Neural progenitor cell (in vitro differentiated cells): Measurements from ENCODE around the gene SPTLC3.

Experiments used
- EZH2phosphoT487 ChIP-seq: fragments of 200-600 bp; sonication (generic); IDR thresholded peaks from 2 replicates; pipeline ENCODE4 v1.6.1; 2017; ENCODE audit warnings: antibody characterized with exemption
- TF ChIP-seq, protein P1 (sequence below): fragments of 200-600 bp; sonication (generic); IDR thresholded peaks from 2 replicates; pipeline ENCODE4 v1.5.1; 2017; ENCODE audit warnings: antibody characterized with exemption, mild to moderate bottlenecking

- TF ChIP-seq, protein P1, sequence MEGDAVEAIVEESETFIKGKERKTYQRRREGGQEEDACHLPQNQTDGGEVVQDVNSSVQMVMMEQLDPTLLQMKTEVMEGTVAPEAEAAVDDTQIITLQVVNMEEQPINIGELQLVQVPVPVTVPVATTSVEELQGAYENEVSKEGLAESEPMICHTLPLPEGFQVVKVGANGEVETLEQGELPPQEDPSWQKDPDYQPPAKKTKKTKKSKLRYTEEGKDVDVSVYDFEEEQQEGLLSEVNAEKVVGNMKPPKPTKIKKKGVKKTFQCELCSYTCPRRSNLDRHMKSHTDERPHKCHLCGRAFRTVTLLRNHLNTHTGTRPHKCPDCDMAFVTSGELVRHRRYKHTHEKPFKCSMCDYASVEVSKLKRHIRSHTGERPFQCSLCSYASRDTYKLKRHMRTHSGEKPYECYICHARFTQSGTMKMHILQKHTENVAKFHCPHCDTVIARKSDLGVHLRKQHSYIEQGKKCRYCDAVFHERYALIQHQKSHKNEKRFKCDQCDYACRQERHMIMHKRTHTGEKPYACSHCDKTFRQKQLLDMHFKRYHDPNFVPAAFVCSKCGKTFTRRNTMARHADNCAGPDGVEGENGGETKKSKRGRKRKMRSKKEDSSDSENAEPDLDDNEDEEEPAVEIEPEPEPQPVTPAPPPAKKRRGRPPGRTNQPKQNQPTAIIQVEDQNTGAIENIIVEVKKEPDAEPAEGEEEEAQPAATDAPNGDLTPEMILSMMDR, result no peak
- no peak for TF ChIP-seq EZH2phosphoT487
These were observed at the start of gene SPTLC3 for GRCh38 chr20:13008761-13009681.
